Fibroblast of villous mesenchyme (primary cell): Measurements from ENCODE around the gene STX8. TPM values are rescaled to one million over a fixed set of nuclear protein-coding genes. Genes with fewer than 3 reads are reported as not detected.
A peak's percentile ranks its signal among the peaks of the same experiment; 100 is the strongest.

ENCODE experiments used
- DNase-seq: peaks from one replicate; pipeline ENCODE4 v3.0.0-alpha.2; 2010; ENCODE audit warnings: low read depth
- H3K4me3 ChIP-seq: 2 replicates; pipeline ENCODE4 v1.5.1; 2011; ENCODE audit warnings: low read depth, mild to moderate bottlenecking, low read length
- CTCF ChIP-seq: IDR thresholded peaks from 2 replicates; pipeline ENCODE4 v1.5.1; 2012; ENCODE audit warnings: low read depth, mild to moderate bottlenecking, low read length; ENCODE audit not compliant: insufficient read depth
- total RNA-seq: library from RNA; depleted of rRNA; stranded (reverse); fragments of >200 nt; gene quantifications from 2 replicates; pipeline ENCODE4 v1.2.3, GENCODE V29; 2012

The STX8 gene
- total RNA-seq, 1 donor = 91.1 TPM

- H3K4me3 ChIP-seq = no peak overlapping the region
- no peak for DNase-seq
- no peak for TF ChIP-seq CTCF
Observed at GRCh38 chr17:9434642-9435057, 141.0 kb downstream of the STX8 start.

GRCh38 chr17:9432934-9433421 lies 142.6 kb downstream of the STX8 start:
- DNase-seq = peak; percentile 47

GRCh38 chr17:9432134-9432885 lies 143.3 kb downstream of the STX8 start:
- H3K4me3 ChIP-seq = no peak overlapping the region
- DNase-seq = peak; percentile 81
- no peak for TF ChIP-seq CTCF

More at GRCh38 chr17:9432934-9433421, 142.6 kb downstream of the STX8 start:
- no peak for TF ChIP-seq CTCF
- no peak overlapping the region for H3K4me3 ChIP-seq

- no peak for TF ChIP-seq CTCF
- DNase-seq = no peak
- H3K4me3 ChIP-seq = no peak overlapping the region
Observed at GRCh38 chr17:9431620-9432019, 144.0 kb downstream of the STX8 start.

GRCh38 chr17:9427465-9428315 lies 147.9 kb downstream of the STX8 start:
- DNase-seq = no peak
- no peak for TF ChIP-seq CTCF
- no peak overlapping the region for H3K4me3 ChIP-seq

GRCh38 chr17:9424071-9424640 lies 151.5 kb downstream of the STX8 start:
- no peak for DNase-seq
- no peak for TF ChIP-seq CTCF
- H3K4me3 ChIP-seq = no peak overlapping the region
